IMR-90 (cell line): ENCODE results near the gene SLC9A7. TPM values are rescaled to one million over a fixed set of nuclear protein-coding genes. Genes with fewer than 3 reads are reported as not detected.

Experiments
- ATAC-seq: fragments of 200-7000 bp; cut with Tn5 transposase; 2 replicates; pipeline ENCODE4 v1.9.1; 2020; ENCODE audit warnings: low read depth, mild to moderate bottlenecking, moderate library complexity
- BruUV-seq: library from RNA; stranded (reverse); fragments of 400-500 nt; replicated peaks from 2 replicates; lab custom pipeline; 2021; lab: Mats Ljungman, UMichigan
- CTCF ChIA-PET: fragments of 300-600 bp; formaldehyde crosslinking; extraction: SDS; loops from one replicate; lab custom pipeline; 2021; ENCODE audit warnings: antibody characterized with exemption; lab: Yijun Ruan, JAX
- POLR2A ChIA-PET: fragments of 300-600 bp; sonication (Branson Sonifier 250); formaldehyde crosslinking; loops from one replicate; lab custom pipeline; 2022; ENCODE audit warnings: antibody characterized with exemption; ENCODE audit not compliant: unreplicated experiment; lab: Charles Lee
- DNase-seq: peaks from one replicate; pipeline ENCODE4 v3.0.0; 2013
- H2AFZ ChIP-seq: replicated peaks from 2 replicates; pipeline ENCODE3; 2013; ENCODE audit warnings: low read length, mild to moderate bottlenecking; ENCODE audit not compliant: poor library complexity
- H2AK5ac ChIP-seq: 2 replicates; pipeline ENCODE4 v1.6.1; 2013; ENCODE audit warnings: low read depth, low read length, inconsistent platforms
- H2AK9ac ChIP-seq: replicated peaks from 2 replicates; pipeline ENCODE3; 2013; ENCODE audit warnings: mild to moderate bottlenecking, low read depth, low read length, moderate library complexity; ENCODE audit not compliant: poor library complexity
- H2BK120ac ChIP-seq: 2 replicates; pipeline ENCODE4 v1.6.1; 2013; ENCODE audit warnings: low read depth, low read length, inconsistent platforms
- H2BK15ac ChIP-seq: 3 replicates; pipeline ENCODE4 v1.6.1; 2013; ENCODE audit warnings: low read depth, low read length, inconsistent platforms
- H2BK20ac ChIP-seq: 2 replicates; pipeline ENCODE4 v1.6.1; 2013; ENCODE audit warnings: low read depth, mild to moderate bottlenecking, inconsistent platforms, low read length, moderate library complexity
- H2BK5ac ChIP-seq: 2 replicates; pipeline ENCODE4 v1.6.1; 2013; ENCODE audit warnings: mild to moderate bottlenecking, low read depth, low read length, inconsistent platforms; ENCODE audit not compliant: poor library complexity, severe bottlenecking
- H3K14ac ChIP-seq: replicated peaks from 2 replicates; pipeline ENCODE4 v1.6.1; 2013; ENCODE audit warnings: low read depth, low read length, inconsistent platforms
- H3K18ac ChIP-seq: 2 replicates; pipeline ENCODE4 v1.6.1; 2013; ENCODE audit warnings: low read depth, low read length, control low read depth
- H3K23ac ChIP-seq: 2 replicates; pipeline ENCODE4 v1.6.1; 2013; ENCODE audit warnings: low read depth, low read length, inconsistent platforms
- H3K27ac ChIP-seq: 2 replicates; pipeline ENCODE4 v1.5.1; 2013; ENCODE audit warnings: mild to moderate bottlenecking, control low read depth, low read length; ENCODE audit not compliant: insufficient read depth
- H3K27me3 ChIP-seq: 2 replicates; pipeline ENCODE4 v1.6.1; 2013; ENCODE audit warnings: low read length; ENCODE audit not compliant: control insufficient read depth, insufficient read depth
- H3K36me3 ChIP-seq: 2 replicates; pipeline ENCODE4 v1.6.1; 2013; ENCODE audit warnings: low read length, mixed read lengths; ENCODE audit not compliant: control insufficient read depth, insufficient read depth
- H3K4ac ChIP-seq: 2 replicates; pipeline ENCODE4 v1.6.1; 2013; ENCODE audit warnings: low read depth, low read length, inconsistent platforms
- H3K4me1 ChIP-seq: 2 replicates; pipeline ENCODE4 v1.6.1; 2013; ENCODE audit warnings: low read length, mixed read lengths; ENCODE audit not compliant: control insufficient read depth, insufficient read depth
- H3K4me2 ChIP-seq: 2 replicates; pipeline ENCODE4 v1.6.1; 2013; ENCODE audit warnings: low read depth, mild to moderate bottlenecking, control low read depth, low read length, moderate library complexity
- H3K4me3 ChIP-seq: 2 replicates; pipeline ENCODE4 v1.5.1; 2013; ENCODE audit warnings: low read depth, mild to moderate bottlenecking, control low read depth, low read length, moderate library complexity; ENCODE audit not compliant: insufficient read depth
- H3K56ac ChIP-seq: 2 replicates; pipeline ENCODE4 v1.6.1; 2013; ENCODE audit warnings: low read length, inconsistent platforms; ENCODE audit not compliant: insufficient read depth; ENCODE audit errors: extremely low read depth
- H3K79me1 ChIP-seq, 2 experiments: 2 replicates each; pipeline ENCODE4 v1.6.1; 2013; ENCODE audit warnings: low read length in 2 of 2, inconsistent platforms in 1 of 2, low read depth in 1 of 2
- H3K9ac ChIP-seq: 2 replicates; pipeline ENCODE4 v1.6.1; 2013; ENCODE audit warnings: low read depth, low read length, control low read depth
- H3K9me1 ChIP-seq: 2 replicates; pipeline ENCODE4 v1.6.1; 2013; ENCODE audit warnings: low read length, inconsistent platforms; ENCODE audit not compliant: insufficient read depth
- H3K9me3 ChIP-seq: 2 replicates; pipeline ENCODE4 v1.6.1; 2013; ENCODE audit warnings: low read length; ENCODE audit not compliant: control insufficient read depth, insufficient read depth
- H4K20me1 ChIP-seq: 2 replicates; pipeline ENCODE4 v1.6.1; 2013; ENCODE audit warnings: low read length, inconsistent platforms; ENCODE audit not compliant: insufficient read depth
- H4K5ac ChIP-seq: 2 replicates; pipeline ENCODE4 v1.6.1; 2013; ENCODE audit warnings: mild to moderate bottlenecking, low read depth, low read length, control low read depth
- H4K8ac ChIP-seq, 2 experiments: 2 replicates each; pipeline ENCODE4 v1.6.1; 2013; ENCODE audit warnings: low read depth in 2 of 2, low read length in 2 of 2, control low read depth in 1 of 2, inconsistent platforms in 1 of 2
- H4K91ac ChIP-seq: 2 replicates; pipeline ENCODE4 v1.6.1; 2013; ENCODE audit warnings: low read depth, low read length, inconsistent platforms; ENCODE audit not compliant: insufficient read depth
- CEBPB ChIP-seq: IDR thresholded peaks from 2 replicates; pipeline ENCODE4 v1.6.1; 2012; ENCODE audit warnings: low read depth, low read length, improper control_type of control experiment
- CHD1 ChIP-seq: IDR thresholded peaks from 2 replicates; pipeline ENCODE4 v1.6.1; 2012; ENCODE audit warnings: low read depth, low read length, improper control_type of control experiment
- FOS ChIP-seq: fragments of 150-350 bp; IDR thresholded peaks from 2 replicates; pipeline ENCODE4 v1.6.1; 2016; ENCODE audit warnings: low read depth, low read length
- RCOR1 ChIP-seq: IDR thresholded peaks from 2 replicates; pipeline ENCODE4 v1.6.1; 2012; ENCODE audit warnings: mild to moderate bottlenecking, low read length, improper control_type of control experiment; ENCODE audit not compliant: insufficient replicate concordance
- RFX5 ChIP-seq: IDR thresholded peaks from 2 replicates; pipeline ENCODE4 v1.8.0; 2012; ENCODE audit warnings: low read depth, mild to moderate bottlenecking, low read length, moderate library complexity
- SMC3 ChIP-seq: fragments of 150-350 bp; IDR thresholded peaks from 2 replicates; pipeline ENCODE4 v1.6.1; 2016; ENCODE audit warnings: low read depth, mild to moderate bottlenecking, antibody characterized with exemption, low read length, moderate library complexity
- WGBS, 2 experiments: methylation state at CpG; one replicate each; pipeline versions ENCODE4 v1.1.5 to v1.1.7; 2013; ENCODE audit warnings: missing lambda C conversion rate in 2 of 2; ENCODE audit not compliant: insufficient read length in 1 of 2; ENCODE audit errors: extremely low coverage in 2 of 2; 5-methylcytosine and 5-hydroxymethylcytosine counted together
- dilution Hi-C: fragments of 300-500 bp; cut with HindIII; formaldehyde crosslinking; loops from one replicate; pipeline ENCODE4 v1.14.3; 2018; ENCODE audit warnings: low sequenced_read_pairs; ENCODE audit not compliant: unreplicated experiment
- in situ Hi-C: fragments of 300-500 bp; cut with MboI; formaldehyde crosslinking; loops from 3 replicates; pipeline ENCODE4 v1.14.3; 2019; ENCODE audit warnings: low sequenced_read_pairs, inconsistent platforms, mixed read lengths
- intact Hi-C: fragments of 100-400 bp; cut with micrococcal nuclease; formaldehyde crosslinking; loops from 2 replicates; pipeline ENCODE4 v1.10.0; 2022
- polyA plus RNA-seq, 3 experiments: library from polyadenylated mRNA; depleted of rRNA; stranded (reverse); fragments of >200 nt; gene quantifications; 2 replicates each; pipeline ENCODE4 v1.2.3, GENCODE V29; 2012; ENCODE audit warnings: low replicate concordance in 1 of 3
- total RNA-seq: library from RNA; depleted of rRNA; stranded (reverse); fragments of >200 nt; gene quantifications from 2 replicates; pipeline ENCODE4 v1.2.3, GENCODE V29; 2012
- TF ChIP-seq, protein P1 (sequence below): conservative IDR thresholded peaks from 2 replicates; pipeline ENCODE4 v1.5.1; 2012; ENCODE audit warnings: mild to moderate bottlenecking, low read depth, low read length, improper control_type of control experiment

The SLC9A7 gene
- total and polyA plus RNA-seq, 2 of the 4 experiments (the other 2 are of a cell fraction) = 14.4 to 76.4 TPM

DNA sequence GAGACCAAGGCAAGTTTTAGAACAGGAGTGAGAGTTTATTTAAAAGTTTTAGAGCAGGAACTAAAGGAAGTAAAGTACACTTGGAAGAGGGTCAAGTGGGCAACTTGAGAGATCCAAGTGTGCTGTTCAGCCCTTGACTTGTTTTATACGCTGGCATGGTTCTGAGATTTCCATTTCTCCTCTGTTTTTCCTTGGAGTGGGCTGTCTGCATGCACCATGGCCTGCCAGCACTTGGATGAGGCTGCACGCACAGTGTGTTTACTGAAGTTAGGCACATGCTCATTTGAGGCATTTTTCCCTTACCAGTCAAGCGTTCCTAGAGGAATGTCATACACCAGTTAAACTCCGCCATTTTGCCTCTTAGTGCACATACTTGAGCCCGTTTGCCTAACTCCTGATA, 205.0 kb downstream of the SLC9A7 start:
- ChIA-PET CTCF (interaction anchor here (0.6 kb wide), 1 partner anchor 13 kb away, joined by 3 read pairs; no protein-coding TSS in a partner anchor), POLR2A (no interaction called here)
- dilution Hi-C loops = no loop called here
- Histone ChIP-seq H3K79me1 (peaks cover 5 to 8% of the 10 kb centered on the region in 2 experiments; a peak in 2 of 4 replicates), H2AFZ (no peak overlapping the region), H2BK120ac (no peak overlapping the region), H3K9me3 (no peaks in the 10 kb centered on the region), H2BK20ac (no peak overlapping the region), H3K4me3 (no peak overlapping the region), H4K5ac (no peak overlapping the region), H3K14ac (no peak overlapping the region), H3K4me1 (no peaks in the 10 kb centered on the region), H3K4me2 (no peak overlapping the region), H2AK5ac (no peak overlapping the region), H4K20me1 (no peaks in the 10 kb centered on the region), H2BK15ac (no peak overlapping the region), H3K18ac (no peak overlapping the region), H2BK5ac (no peak overlapping the region), H4K8ac (no peak overlapping the region), H3K36me3 (no peaks in the 10 kb centered on the region; the same call in 1 of the 2 replicates), H3K56ac (no peak overlapping the region), H3K4ac (no peak overlapping the region), H3K27ac (no peak overlapping the region), H3K23ac (no peak overlapping the region), H3K9ac (no peak overlapping the region), H2AK9ac (no peak overlapping the region), H3K27me3 (no peaks in the 10 kb centered on the region), H4K91ac (no peak overlapping the region), H3K9me1 (no peaks in the 10 kb centered on the region)
- WGBS, 2 experiments = 83% methylated on average over 4 of the region's 5 CpGs; no CpG with 5 or more reads in 1 of the 2 experiments
- intact Hi-C loops = loop anchor here (2.0 to 10.0 kb wide), 2 partner anchors 89 to 541 kb away; no protein-coding TSS in a partner anchor
- ATAC-seq = no peak
- no peak for DNase-seq
- BruUV-seq = no TSS peak
- in situ Hi-C loops = loop anchor here (10.0 kb wide), 1 partner anchor 91 kb away; no protein-coding TSS in a partner anchor
- TF ChIP-seq FOS (no peak), CEBPB (no peak), RCOR1 (no peak), CHD1 (no peak), RFX5 (no peak), SMC3 (no peak)
- TF ChIP-seq, protein P1, sequence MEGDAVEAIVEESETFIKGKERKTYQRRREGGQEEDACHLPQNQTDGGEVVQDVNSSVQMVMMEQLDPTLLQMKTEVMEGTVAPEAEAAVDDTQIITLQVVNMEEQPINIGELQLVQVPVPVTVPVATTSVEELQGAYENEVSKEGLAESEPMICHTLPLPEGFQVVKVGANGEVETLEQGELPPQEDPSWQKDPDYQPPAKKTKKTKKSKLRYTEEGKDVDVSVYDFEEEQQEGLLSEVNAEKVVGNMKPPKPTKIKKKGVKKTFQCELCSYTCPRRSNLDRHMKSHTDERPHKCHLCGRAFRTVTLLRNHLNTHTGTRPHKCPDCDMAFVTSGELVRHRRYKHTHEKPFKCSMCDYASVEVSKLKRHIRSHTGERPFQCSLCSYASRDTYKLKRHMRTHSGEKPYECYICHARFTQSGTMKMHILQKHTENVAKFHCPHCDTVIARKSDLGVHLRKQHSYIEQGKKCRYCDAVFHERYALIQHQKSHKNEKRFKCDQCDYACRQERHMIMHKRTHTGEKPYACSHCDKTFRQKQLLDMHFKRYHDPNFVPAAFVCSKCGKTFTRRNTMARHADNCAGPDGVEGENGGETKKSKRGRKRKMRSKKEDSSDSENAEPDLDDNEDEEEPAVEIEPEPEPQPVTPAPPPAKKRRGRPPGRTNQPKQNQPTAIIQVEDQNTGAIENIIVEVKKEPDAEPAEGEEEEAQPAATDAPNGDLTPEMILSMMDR = no peak
